IMR-90 (cell line): ENCODE data around the gene PPM1L. TPM values are rescaled to one million over a fixed set of nuclear protein-coding genes. Genes with fewer than 3 reads are reported as not detected.
A peak's percentile ranks its signal among the peaks of the same experiment; 100 is the strongest.

Source experiments
- ATAC-seq: fragments of 200-7000 bp; cut with Tn5 transposase; 2 replicates; pipeline ENCODE4 v1.9.1; 2020; ENCODE audit warnings: low read depth, mild to moderate bottlenecking, moderate library complexity
- BruUV-seq: library from RNA; stranded (reverse); fragments of 400-500 nt; replicated peaks from 2 replicates; lab custom pipeline; 2021; lab: Mats Ljungman, UMichigan
- CTCF ChIA-PET: fragments of 300-600 bp; formaldehyde crosslinking; extraction: SDS; loops from one replicate; lab custom pipeline; 2021; ENCODE audit warnings: antibody characterized with exemption; lab: Yijun Ruan, JAX
- POLR2A ChIA-PET: fragments of 300-600 bp; sonication (Branson Sonifier 250); formaldehyde crosslinking; loops from one replicate; lab custom pipeline; 2022; ENCODE audit warnings: antibody characterized with exemption; ENCODE audit not compliant: unreplicated experiment; lab: Charles Lee
- DNase-seq: peaks from one replicate; pipeline ENCODE4 v3.0.0; 2013
- H2AFZ ChIP-seq: replicated peaks from 2 replicates; pipeline ENCODE3; 2013; ENCODE audit warnings: low read length, mild to moderate bottlenecking; ENCODE audit not compliant: poor library complexity
- H2AK5ac ChIP-seq: 2 replicates; pipeline ENCODE4 v1.6.1; 2013; ENCODE audit warnings: low read depth, low read length, inconsistent platforms
- H2AK9ac ChIP-seq: replicated peaks from 2 replicates; pipeline ENCODE3; 2013; ENCODE audit warnings: mild to moderate bottlenecking, low read depth, low read length, moderate library complexity; ENCODE audit not compliant: poor library complexity
- H2BK120ac ChIP-seq: 2 replicates; pipeline ENCODE4 v1.6.1; 2013; ENCODE audit warnings: low read depth, low read length, inconsistent platforms
- H2BK15ac ChIP-seq: 3 replicates; pipeline ENCODE4 v1.6.1; 2013; ENCODE audit warnings: low read depth, low read length, inconsistent platforms
- H2BK20ac ChIP-seq: 2 replicates; pipeline ENCODE4 v1.6.1; 2013; ENCODE audit warnings: low read depth, mild to moderate bottlenecking, inconsistent platforms, low read length, moderate library complexity
- H2BK5ac ChIP-seq: 2 replicates; pipeline ENCODE4 v1.6.1; 2013; ENCODE audit warnings: mild to moderate bottlenecking, low read depth, low read length, inconsistent platforms; ENCODE audit not compliant: poor library complexity, severe bottlenecking
- H3K14ac ChIP-seq: replicated peaks from 2 replicates; pipeline ENCODE4 v1.6.1; 2013; ENCODE audit warnings: low read depth, low read length, inconsistent platforms
- H3K18ac ChIP-seq: 2 replicates; pipeline ENCODE4 v1.6.1; 2013; ENCODE audit warnings: low read depth, low read length, control low read depth
- H3K23ac ChIP-seq: 2 replicates; pipeline ENCODE4 v1.6.1; 2013; ENCODE audit warnings: low read depth, low read length, inconsistent platforms
- H3K27ac ChIP-seq: 2 replicates; pipeline ENCODE4 v1.5.1; 2013; ENCODE audit warnings: mild to moderate bottlenecking, control low read depth, low read length; ENCODE audit not compliant: insufficient read depth
- H3K27me3 ChIP-seq: 2 replicates; pipeline ENCODE4 v1.6.1; 2013; ENCODE audit warnings: low read length; ENCODE audit not compliant: control insufficient read depth, insufficient read depth
- H3K36me3 ChIP-seq: 2 replicates; pipeline ENCODE4 v1.6.1; 2013; ENCODE audit warnings: low read length, mixed read lengths; ENCODE audit not compliant: control insufficient read depth, insufficient read depth
- H3K4ac ChIP-seq: 2 replicates; pipeline ENCODE4 v1.6.1; 2013; ENCODE audit warnings: low read depth, low read length, inconsistent platforms
- H3K4me1 ChIP-seq: 2 replicates; pipeline ENCODE4 v1.6.1; 2013; ENCODE audit warnings: low read length, mixed read lengths; ENCODE audit not compliant: control insufficient read depth, insufficient read depth
- H3K4me2 ChIP-seq: 2 replicates; pipeline ENCODE4 v1.6.1; 2013; ENCODE audit warnings: low read depth, mild to moderate bottlenecking, control low read depth, low read length, moderate library complexity
- H3K4me3 ChIP-seq: 2 replicates; pipeline ENCODE4 v1.5.1; 2013; ENCODE audit warnings: low read depth, mild to moderate bottlenecking, control low read depth, low read length, moderate library complexity; ENCODE audit not compliant: insufficient read depth
- H3K56ac ChIP-seq: 2 replicates; pipeline ENCODE4 v1.6.1; 2013; ENCODE audit warnings: low read length, inconsistent platforms; ENCODE audit not compliant: insufficient read depth; ENCODE audit errors: extremely low read depth
- H3K79me1 ChIP-seq, 2 experiments: 2 replicates each; pipeline ENCODE4 v1.6.1; 2013; ENCODE audit warnings: low read length in 2 of 2, inconsistent platforms in 1 of 2, low read depth in 1 of 2
- H3K9ac ChIP-seq: 2 replicates; pipeline ENCODE4 v1.6.1; 2013; ENCODE audit warnings: low read depth, low read length, control low read depth
- H3K9me1 ChIP-seq: 2 replicates; pipeline ENCODE4 v1.6.1; 2013; ENCODE audit warnings: low read length, inconsistent platforms; ENCODE audit not compliant: insufficient read depth
- H3K9me3 ChIP-seq: 2 replicates; pipeline ENCODE4 v1.6.1; 2013; ENCODE audit warnings: low read length; ENCODE audit not compliant: control insufficient read depth, insufficient read depth
- H4K20me1 ChIP-seq: 2 replicates; pipeline ENCODE4 v1.6.1; 2013; ENCODE audit warnings: low read length, inconsistent platforms; ENCODE audit not compliant: insufficient read depth
- H4K5ac ChIP-seq: 2 replicates; pipeline ENCODE4 v1.6.1; 2013; ENCODE audit warnings: mild to moderate bottlenecking, low read depth, low read length, control low read depth
- H4K8ac ChIP-seq, 2 experiments: 2 replicates each; pipeline ENCODE4 v1.6.1; 2013; ENCODE audit warnings: low read depth in 2 of 2, low read length in 2 of 2, control low read depth in 1 of 2, inconsistent platforms in 1 of 2
- H4K91ac ChIP-seq: 2 replicates; pipeline ENCODE4 v1.6.1; 2013; ENCODE audit warnings: low read depth, low read length, inconsistent platforms; ENCODE audit not compliant: insufficient read depth
- BHLHE40 ChIP-seq: fragments of 150-350 bp; IDR thresholded peaks from 2 replicates; pipeline ENCODE4 v1.6.1; 2016; ENCODE audit warnings: mild to moderate bottlenecking, low read depth, low read length
- CEBPB ChIP-seq: IDR thresholded peaks from 2 replicates; pipeline ENCODE4 v1.6.1; 2012; ENCODE audit warnings: low read depth, low read length, improper control_type of control experiment
- FOS ChIP-seq: fragments of 150-350 bp; IDR thresholded peaks from 2 replicates; pipeline ENCODE4 v1.6.1; 2016; ENCODE audit warnings: low read depth, low read length
- MAZ ChIP-seq: IDR thresholded peaks from 2 replicates; pipeline ENCODE4 v1.6.1; 2012; ENCODE audit warnings: low read depth, mild to moderate bottlenecking, low read length, improper control_type of control experiment, moderate library complexity, borderline replicate concordance
- MXI1 ChIP-seq: IDR thresholded peaks from 2 replicates; pipeline ENCODE4 v1.6.1; 2012; ENCODE audit warnings: low read depth, mild to moderate bottlenecking, low read length, moderate library complexity, borderline replicate concordance
- NFE2L2 ChIP-seq: fragments of 150-350 bp; IDR thresholded peaks from 2 replicates; pipeline ENCODE4 v1.6.1; 2016; ENCODE audit warnings: low read depth, mild to moderate bottlenecking, low read length
- RAD21 ChIP-seq: IDR thresholded peaks from 2 replicates; pipeline ENCODE4 v1.6.1; 2012; ENCODE audit warnings: low read length, improper control_type of control experiment
- RCOR1 ChIP-seq: IDR thresholded peaks from 2 replicates; pipeline ENCODE4 v1.6.1; 2012; ENCODE audit warnings: mild to moderate bottlenecking, low read length, improper control_type of control experiment; ENCODE audit not compliant: insufficient replicate concordance
- WGBS, 2 experiments: methylation state at CpG; one replicate each; pipeline versions ENCODE4 v1.1.5 to v1.1.7; 2013; ENCODE audit warnings: missing lambda C conversion rate in 2 of 2; ENCODE audit not compliant: insufficient read length in 1 of 2; ENCODE audit errors: extremely low coverage in 2 of 2; 5-methylcytosine and 5-hydroxymethylcytosine counted together
- dilution Hi-C: fragments of 300-500 bp; cut with HindIII; formaldehyde crosslinking; loops from one replicate; pipeline ENCODE4 v1.14.3; 2018; ENCODE audit warnings: low sequenced_read_pairs; ENCODE audit not compliant: unreplicated experiment
- in situ Hi-C: fragments of 300-500 bp; cut with MboI; formaldehyde crosslinking; loops from 3 replicates; pipeline ENCODE4 v1.14.3; 2019; ENCODE audit warnings: low sequenced_read_pairs, inconsistent platforms, mixed read lengths
- intact Hi-C: fragments of 100-400 bp; cut with micrococcal nuclease; formaldehyde crosslinking; loops from 2 replicates; pipeline ENCODE4 v1.10.0; 2022
- polyA plus RNA-seq, 3 experiments: library from polyadenylated mRNA; depleted of rRNA; stranded (reverse); fragments of >200 nt; gene quantifications; 2 replicates each; pipeline ENCODE4 v1.2.3, GENCODE V29; 2012; ENCODE audit warnings: low replicate concordance in 1 of 3
- total RNA-seq: library from RNA; depleted of rRNA; stranded (reverse); fragments of >200 nt; gene quantifications from 2 replicates; pipeline ENCODE4 v1.2.3, GENCODE V29; 2012
- TF ChIP-seq, protein P1 (sequence below): fragments of 150-350 bp; IDR thresholded peaks from 2 replicates; pipeline ENCODE4 v1.6.1; 2017; ENCODE audit warnings: mild to moderate bottlenecking, antibody characterized with exemption, low read length, low read depth

PPM1L gene
- total and polyA plus RNA-seq, 2 of the 4 experiments (the other 2 are of a cell fraction): 0.14 to 0.18 TPM

DNA sequence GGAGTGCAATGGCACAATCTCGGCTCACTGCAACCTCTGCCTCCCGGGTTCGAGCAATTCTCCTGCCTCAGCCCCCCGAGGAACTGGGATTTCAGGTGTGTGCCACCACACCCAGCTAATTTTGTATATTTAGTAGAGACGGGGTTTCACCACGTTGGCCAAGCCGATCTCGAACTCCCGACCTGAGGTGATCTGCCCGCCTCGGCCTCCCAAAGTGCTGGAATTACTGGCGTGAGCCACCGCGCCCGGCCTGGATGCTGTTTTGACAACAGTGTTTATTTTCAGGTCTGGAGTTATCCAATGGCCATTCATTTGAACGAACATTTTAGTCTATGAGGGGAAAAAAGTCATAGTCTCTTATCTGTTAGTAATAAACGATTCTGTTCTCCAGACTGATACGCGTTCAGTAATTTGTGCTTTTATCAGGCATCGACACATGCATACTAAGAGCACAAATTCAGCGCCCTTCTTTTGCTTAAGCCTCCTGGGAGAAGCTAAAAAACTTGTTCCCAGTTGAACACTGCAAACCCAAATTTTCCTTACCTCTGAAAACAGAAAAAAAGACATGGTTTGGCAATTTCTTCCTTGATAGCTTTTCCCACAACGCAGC lies 347.9 kb downstream of the PPM1L start:
- no TSS peak for BruUV-seq

More for the DNA sequence above, 347.9 kb downstream of the PPM1L start:
- Histone ChIP-seq H3K79me1 (no peaks in the 10 kb centered on the region), H3K9ac (peak overlapping the region; percentile 22), H3K36me3 (0 out of 2 replicates have a peak, but pooled peaks cover 2% of the 10 kb centered on the region), H3K9me1 (no peaks in the 10 kb centered on the region; the same call in 1 of the 2 replicates), H2BK20ac (no peak overlapping the region), H4K91ac (no peak overlapping the region), H3K27me3 (no peaks in the 10 kb centered on the region), H3K27ac (no peak overlapping the region), H3K23ac (peak overlapping the region; percentile 61), H2BK5ac (no peak overlapping the region), H3K18ac (no peak overlapping the region), H4K5ac (no peak overlapping the region), H2AK9ac (no peak overlapping the region), H3K56ac (no peak overlapping the region), H2BK15ac (no peak overlapping the region), H2AFZ (peak overlapping the region; percentile 96), H4K20me1 (no peaks in the 10 kb centered on the region), H3K4me2 (peak overlapping the region; percentile 65), H2AK5ac (no peak overlapping the region), H3K14ac (no peak overlapping the region), H2BK120ac (no peak overlapping the region), H3K4me1 (no peaks in the 10 kb centered on the region), H3K4ac (no peak overlapping the region), H4K8ac (no peak overlapping the region), H3K4me3 (peak overlapping the region; percentile 86), H3K9me3 (no peaks in the 10 kb centered on the region)
- CTCF ChIA-PET: no interaction called here
- WGBS, 2 experiments: 86% methylated on average over 7 of the region's 22 CpGs; no CpG with 5 or more reads in 1 of the 2 experiments
- in situ Hi-C loops: no loop called here
- no peak for DNase-seq
- POLR2A ChIA-PET: no interaction called here
- ATAC-seq: no peak
- no peak for TF ChIP-seq NFE2L2
- no peak for TF ChIP-seq RCOR1
- no peak for TF ChIP-seq FOS
- no peak for TF ChIP-seq BHLHE40
- no peak for TF ChIP-seq RAD21
- TF ChIP-seq, protein P1, sequence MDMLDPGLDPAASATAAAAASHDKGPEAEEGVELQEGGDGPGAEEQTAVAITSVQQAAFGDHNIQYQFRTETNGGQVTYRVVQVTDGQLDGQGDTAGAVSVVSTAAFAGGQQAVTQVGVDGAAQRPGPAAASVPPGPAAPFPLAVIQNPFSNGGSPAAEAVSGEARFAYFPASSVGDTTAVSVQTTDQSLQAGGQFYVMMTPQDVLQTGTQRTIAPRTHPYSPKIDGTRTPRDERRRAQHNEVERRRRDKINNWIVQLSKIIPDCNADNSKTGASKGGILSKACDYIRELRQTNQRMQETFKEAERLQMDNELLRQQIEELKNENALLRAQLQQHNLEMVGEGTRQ: no peak
- TF ChIP-seq MAZ: no peak
- no peak for TF ChIP-seq CEBPB
- no peak for TF ChIP-seq MXI1
- dilution Hi-C loops: no loop called here
- intact Hi-C loops: loop anchor here (2.0 to 5.0 kb wide), 2 partner anchors 117 to 168 kb away; partner anchors contain the start of gene NMD3
